GM19395 (cell line): ENCODE data around the gene CYTH2.
"Not testable (repeated sequence)": the region's sequence is repeated elsewhere in the genome, so short reads cannot be mapped to it uniquely, and the experiment has no call there.

Experiments used
- ATAC-seq: cut with Tn5 transposase; IDR thresholded peaks from one replicate; pipeline ENCODE4 v1.9.1; 2021; ENCODE audit warnings: mild to moderate bottlenecking, moderate library complexity; ENCODE audit not compliant: unreplicated experiment

The CYTH2 gene

DNA sequence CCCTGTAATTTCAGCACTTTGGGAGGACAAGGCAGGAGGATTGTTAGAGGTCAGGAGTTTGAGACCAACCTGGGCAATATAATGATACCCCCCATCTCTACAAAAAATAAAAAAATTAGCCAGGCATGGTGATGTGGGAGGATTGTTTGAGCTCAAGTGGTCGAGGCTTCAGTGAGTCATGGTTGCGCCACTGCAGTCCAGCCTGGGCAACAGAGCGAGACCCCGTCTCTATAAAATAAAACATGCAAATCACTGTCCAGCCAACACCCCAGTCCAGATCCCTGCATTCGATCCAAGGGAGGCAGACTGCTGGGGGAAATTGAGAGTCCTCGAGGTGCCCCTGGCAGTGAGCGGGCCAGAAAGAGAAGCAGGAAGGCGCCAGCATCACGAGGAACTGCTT, 7.0 kb downstream of the CYTH2 start:
- ATAC-seq: no peak

DNA sequence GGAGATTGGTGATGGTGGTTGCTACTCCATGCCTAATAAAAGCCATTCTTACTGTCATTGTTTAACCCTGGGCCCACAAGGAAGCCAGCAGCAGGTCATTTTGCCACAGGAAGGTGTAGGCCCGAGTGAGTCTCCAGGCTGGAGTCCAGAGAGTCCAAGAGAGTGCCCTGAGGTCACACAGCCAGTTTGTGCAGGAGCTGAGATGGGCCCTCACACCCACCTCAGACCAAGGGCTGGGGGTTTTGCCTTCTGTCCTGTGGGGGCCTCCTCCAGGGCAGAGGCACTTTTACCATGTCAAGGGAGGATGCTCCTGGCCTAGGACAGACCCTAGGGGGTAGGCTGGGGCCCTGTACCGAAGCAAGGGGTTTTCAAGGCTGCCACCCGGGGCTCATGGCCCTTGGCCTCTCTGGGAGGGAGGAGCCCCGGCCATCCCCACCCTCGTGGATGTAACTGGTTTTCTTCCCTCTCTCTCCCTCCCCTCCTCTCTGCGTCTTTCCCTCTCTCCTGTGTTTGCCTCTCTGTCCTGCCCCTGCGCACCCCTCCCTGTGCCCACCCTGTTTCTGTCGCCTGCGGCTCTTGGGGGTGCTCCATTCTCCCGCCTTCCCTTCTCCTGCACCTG, 8.0 kb downstream of the CYTH2 start:
- ATAC-seq: no peak

DNA sequence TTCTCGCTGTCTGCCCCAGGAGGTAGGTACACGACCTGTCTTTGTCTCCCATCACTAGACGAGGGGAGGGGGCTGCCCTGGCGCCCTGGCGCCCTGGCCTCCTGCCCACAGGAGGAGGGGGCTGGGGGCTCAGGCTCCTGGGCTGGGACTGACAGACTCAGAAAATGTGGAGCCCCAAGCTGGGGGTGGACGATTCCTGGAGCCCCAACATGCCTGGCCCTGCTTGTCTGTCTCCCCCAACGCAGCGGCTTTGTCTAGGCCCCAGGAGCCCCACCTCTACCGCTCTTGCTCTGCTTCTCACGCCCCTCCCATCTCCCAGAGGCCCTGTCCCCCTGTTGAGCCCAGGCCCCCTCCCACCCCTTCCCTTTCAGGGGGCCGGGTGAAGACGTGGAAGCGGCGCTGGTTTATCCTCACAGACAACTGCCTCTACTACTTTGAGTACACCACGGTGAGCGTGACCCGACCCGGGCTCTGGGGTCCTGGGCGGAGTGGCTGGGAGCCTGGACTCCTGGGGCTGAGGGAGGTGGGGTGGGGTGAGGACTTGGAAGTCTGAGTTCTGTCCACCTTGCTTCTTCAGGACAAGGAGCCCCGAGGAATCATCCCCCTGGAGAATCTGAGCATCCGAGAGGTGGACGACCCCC, 8.6 kb downstream of the CYTH2 start:
- ATAC-seq: no peak

DNA sequence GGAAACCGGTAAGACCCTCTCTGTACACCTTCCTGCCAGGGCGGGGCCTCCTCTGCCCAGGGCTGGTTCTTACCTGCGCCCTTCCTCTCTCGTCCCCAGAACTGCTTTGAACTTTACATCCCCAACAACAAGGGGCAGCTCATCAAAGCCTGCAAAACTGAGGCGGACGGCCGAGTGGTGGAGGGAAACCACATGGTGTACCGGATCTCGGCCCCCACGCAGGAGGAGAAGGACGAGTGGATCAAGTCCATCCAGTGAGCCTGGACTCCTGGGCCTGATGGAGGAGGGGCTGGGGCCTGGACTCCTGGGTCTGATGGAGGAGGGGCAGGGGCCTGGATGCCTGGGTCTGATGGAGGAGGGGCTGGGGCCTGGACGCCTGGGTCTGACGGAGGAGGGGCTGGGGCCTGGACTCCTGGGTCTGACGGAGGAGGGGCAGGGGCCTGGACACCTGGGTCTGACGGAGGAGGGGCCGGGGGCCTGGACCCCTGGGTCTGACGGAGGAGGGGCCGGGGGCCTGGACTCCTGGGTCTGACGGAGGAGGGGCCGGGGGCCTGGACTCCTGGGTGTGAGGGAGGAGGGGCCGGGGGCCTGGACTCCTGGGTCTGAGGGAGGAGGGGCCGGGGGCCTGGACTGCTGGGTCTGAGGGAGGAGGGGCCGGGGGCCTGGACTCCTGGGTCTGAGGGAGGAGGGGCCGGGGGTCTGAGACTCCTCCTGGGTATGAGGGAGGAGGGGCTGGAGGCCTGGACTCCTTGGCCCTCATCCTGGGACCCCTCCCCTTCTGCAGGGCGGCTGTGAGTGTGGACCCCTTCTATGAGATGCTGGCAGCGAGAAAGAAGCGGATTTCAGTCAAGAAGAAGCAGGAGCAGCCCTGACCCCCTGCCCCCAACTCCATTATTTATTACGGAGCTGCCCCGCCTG, 9.4 kb downstream of the CYTH2 start:
- no peak for ATAC-seq

DNA sequence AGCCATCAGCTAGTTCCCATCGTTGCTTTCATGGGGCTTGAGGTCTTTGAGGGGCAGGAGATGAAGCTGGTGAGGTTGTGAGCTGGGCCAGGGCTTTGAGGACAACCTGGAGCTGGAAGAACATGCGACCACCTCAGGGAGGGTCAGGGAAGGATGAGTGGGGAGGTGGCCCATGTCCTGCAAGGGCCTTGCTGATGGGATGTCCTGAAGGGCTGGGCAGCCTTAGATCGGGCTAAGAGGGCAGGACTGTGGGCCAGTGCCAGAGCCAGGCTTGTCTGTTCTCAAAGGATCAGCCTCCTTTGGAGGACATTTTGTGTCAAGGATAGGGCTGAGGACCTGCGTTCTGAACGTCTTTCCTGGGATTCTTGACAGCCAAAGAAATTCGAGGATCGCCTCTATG, 10.5 kb downstream of the CYTH2 start:
- ATAC-seq: no peak

DNA sequence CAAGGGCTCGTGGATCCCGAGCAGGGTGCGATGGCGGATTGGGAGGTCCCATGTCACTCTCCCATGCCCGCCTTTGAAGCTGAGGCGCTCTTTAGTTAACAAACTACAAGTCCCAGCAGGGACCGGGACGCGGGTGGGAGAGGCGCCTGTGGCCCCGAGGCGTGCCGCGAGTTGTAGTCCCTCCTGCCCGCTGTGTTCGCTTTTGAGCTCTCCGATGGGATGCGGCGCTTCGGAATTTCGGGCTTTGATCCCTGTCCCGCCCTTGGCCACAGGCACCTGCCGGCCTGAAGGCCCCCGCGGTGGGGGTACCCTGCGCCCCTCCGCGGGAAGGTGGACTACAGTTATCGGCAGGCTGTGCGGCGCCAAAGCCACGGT, 11.0 kb downstream of the CYTH2 start:
- ATAC-seq: no peak

DNA sequence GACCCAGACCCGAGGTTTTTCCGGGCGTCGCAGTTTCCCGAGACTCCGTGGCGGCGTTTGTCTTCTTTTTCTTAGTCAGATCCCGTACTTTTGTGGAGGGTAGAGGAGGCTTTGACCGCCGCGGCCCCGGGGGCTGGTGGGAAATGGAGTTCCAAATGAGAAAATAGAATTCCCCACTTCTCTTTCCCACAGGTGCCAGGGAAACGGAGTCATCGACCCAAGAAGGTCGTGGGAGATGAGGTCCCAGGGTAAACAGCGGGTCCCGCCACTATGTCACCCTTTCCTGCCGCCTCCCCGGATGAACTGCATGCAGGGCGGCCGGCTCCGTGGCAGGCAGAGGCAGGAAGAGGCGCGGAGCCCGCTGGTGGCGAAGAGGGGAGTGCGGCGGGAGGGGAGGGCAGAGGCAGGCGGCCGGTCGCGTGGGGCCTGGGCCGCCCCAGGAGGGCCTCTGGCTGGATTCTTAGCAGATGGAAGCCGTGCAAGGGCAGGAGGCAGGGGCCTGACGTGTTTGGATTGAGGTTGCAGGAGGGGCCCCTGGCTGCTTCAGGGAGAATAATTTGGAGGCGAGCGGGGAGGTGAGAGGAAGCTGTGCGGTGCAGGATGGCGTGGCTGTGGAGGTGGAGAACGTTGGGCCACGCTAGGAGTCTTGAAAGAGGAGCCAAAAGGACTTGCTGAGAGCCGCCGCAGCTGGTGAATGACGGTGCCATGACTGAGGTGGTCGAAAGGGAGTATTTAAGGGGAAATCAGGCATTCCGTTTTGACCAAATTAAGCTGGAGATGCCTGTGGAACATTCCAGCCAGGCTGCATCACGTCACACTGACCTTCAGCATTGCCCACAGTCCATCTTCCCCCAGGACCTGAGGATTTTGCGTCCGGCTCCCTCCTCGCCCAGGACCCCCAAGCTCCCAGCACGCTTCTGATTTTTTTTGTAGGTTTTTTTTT, 11.7 kb downstream of the CYTH2 start:
- no peak for ATAC-seq

DNA sequence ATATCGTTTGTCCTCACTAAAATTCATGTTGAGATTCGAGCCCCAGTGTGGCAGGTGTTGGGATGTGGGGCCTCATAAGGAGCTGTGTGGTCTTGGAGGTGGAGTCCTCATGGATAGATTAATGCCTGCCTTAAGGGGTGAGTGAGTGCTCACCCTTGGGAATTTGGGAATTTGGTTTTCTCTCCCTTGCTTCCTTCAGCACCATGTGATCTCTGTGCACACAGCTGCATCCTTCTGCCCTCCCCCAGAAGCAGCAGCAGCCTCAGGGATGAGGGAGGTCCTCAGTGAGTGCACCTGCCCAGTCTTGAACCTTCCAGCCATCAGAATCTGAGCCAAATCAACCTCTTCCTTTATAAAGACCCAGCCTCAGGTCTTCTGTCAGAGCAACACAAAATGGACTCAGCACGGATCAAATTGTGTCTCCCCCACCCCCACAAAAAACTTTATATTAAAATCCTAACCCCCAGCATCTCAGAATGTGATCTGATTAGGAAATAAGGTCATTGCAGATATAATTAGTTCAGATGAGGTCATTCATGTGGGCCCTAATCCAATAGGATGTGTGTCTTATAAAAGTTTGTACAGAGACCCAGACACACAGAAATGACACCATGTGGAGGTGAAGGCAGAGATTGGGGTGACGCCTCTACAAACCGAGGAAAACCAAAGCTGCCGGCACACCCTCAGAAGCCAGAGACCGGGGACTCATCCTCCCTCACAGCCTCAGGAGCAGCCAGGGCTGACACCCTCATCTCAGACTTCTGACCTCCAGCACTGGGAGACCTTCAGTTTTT, 12.9 kb downstream of the CYTH2 start:
- no peak for ATAC-seq

DNA sequence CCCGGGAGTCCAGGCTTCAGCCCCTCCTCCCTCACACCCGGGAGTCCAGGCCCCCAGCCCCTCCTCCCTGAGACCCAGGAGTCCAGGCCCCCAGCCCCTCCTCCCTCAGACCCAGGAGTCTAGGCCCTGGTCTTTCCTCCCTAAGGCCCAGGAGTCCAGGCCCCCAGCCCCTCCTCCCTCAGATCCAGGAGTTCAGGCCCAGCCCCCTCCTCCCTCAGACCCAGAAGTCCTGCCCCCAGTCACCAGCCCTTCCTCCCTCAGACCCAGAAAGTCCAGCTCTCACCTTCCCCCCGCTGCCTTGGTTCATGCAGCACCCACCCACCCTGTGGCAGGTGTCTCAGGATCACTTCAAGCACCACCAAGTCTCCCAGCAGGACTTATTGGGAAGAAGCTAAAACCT, 14.1 kb downstream of the CYTH2 start:
- ATAC-seq: no peak

DNA sequence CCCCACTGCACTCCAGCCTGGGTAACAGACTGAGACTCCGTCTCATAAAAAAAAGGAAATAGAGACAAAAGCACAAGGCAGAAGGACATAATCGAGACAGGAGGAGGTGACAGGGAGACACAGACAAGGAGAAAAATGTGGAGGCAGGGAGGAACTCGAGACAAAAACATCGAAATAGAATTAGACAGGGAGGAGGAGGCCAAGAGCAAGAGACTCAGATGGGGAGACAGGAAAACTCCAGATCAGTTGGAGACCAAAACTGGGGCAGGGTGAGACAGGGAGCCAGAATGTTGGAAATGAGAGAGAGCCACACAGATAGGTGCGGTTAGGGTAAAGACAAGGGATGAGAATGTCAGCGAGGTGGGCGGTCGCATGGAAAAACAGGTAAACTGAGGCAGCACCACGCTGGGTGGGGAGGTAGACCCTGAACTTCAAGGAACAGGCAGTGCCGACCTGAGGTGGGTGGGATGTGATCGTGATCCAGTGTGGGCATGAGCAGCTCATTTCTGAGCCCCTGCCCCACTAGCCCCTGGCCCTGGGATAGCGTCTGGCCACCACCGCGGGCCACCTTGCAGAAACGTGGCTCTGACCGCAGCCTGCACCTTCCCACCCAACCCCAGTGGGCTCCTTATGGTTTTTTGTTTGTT, 15.2 kb downstream of the CYTH2 start:
- ATAC-seq: no peak

DNA sequence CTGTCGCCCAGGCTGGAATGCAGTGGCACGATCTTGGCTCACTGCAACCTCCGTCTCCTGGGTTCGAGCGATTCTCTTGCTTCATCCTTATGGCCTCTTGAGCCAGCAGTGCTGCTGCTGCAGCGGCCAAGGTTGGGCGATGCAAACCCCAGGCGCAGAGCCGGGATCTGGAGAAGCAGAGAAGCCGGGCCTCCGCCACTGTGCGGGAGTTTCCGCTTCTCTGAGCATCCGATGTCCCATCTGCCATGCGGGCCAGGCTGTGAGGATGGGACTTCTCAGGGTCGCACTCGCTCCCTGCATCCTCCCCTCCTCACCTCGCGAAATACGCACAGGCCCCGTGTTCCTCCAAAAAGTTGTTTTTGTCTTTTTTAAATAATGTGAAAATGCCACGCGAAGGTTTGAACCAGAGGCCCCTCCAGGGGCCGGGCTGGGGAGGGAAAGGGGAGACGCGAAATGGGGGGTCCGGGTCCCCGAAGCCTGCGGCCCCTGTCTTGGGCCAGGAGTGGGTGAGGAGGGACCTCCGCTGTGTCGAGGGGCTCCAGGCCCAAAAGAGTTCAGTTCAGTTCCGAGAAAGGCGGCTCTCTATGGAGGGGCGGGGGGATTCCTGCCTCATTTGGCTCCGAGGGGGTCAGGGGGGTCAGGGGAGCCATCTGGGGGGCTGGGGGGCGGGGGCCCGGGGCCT, 15.9 kb downstream of the CYTH2 start:
- no peak for ATAC-seq

DNA sequence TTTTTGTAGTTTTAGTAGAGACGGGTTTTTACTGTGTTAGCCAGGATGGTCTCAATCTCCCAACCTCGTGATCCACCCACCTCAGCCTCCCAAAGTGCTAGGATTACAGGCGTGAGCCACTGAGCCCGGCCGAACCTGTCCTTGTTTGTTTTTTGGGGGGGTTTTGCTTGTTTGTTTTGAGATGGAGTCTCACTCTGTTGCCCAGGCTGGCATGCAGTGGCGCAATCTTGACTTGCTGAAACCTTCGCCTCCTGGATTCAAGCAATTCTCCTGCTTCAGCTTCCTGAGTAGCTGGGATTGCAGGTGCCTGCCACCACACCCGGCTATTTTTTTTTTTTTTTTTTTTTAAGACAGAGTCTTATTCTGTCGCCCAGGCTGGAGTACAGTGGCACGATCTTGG, 17.5 kb downstream of the CYTH2 start:
- ATAC-seq: not testable (repeated sequence)

DNA sequence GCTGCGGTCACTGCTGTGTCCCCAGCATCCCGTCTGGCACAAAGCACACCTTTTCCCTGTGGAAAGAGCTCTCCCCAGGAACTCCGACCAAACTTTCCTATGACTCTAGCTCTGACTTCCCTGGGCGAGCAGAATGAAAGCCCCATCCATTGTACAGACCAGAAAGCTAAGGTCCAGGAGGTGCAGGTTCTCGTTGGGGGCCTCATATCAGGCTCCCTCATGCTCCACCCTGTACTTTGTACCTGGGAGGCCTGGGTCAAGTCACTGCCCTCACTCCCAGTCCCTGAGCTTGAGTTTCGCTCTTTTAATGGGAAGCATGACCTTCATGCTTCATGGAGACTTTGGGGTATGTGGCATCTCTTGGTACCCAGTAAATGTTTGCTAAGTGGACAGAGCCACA, 18.4 kb downstream of the CYTH2 start:
- ATAC-seq: no peak

DNA sequence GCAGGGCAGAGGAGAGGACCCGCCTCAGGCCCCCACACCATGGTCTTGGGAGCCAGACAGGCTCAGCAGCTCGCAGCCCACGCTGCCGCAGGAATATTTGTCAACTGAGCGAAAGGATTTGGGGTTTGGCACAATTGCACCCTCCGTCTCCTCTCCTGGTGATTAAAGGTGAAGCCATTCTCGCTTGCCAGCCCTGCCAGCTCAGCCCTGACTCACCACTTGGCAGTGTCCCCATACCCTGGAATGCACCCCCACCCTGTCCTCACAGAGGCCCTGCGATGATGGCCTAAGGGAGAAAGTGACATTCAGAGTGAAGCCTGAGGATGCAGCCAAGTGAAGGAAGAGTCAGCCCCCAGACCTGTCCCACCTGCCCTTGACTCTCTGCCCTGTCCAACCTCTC, 18.8 kb downstream of the CYTH2 start:
- ATAC-seq: no peak

DNA sequence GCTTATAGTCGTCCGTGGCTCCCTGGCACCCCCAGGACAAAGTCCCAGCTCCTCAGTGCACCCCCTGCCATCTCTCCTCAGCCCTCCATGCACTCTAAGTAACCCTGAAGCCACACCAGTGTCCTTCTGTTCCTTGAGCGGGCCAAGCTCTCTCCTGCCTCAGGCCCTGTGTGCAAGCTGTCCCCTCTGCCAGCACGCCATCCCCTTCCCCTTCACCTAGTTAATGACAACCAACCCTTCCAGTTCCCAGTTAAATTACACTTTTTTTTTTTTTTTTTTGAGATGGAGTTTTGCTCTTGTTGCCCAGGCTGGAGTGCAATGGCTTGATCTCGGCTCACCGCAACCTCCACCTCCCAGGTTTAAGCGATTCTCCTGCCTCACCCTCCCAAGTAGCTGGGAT, 19.3 kb downstream of the CYTH2 start:
- not testable (repeated sequence) for ATAC-seq

DNA sequence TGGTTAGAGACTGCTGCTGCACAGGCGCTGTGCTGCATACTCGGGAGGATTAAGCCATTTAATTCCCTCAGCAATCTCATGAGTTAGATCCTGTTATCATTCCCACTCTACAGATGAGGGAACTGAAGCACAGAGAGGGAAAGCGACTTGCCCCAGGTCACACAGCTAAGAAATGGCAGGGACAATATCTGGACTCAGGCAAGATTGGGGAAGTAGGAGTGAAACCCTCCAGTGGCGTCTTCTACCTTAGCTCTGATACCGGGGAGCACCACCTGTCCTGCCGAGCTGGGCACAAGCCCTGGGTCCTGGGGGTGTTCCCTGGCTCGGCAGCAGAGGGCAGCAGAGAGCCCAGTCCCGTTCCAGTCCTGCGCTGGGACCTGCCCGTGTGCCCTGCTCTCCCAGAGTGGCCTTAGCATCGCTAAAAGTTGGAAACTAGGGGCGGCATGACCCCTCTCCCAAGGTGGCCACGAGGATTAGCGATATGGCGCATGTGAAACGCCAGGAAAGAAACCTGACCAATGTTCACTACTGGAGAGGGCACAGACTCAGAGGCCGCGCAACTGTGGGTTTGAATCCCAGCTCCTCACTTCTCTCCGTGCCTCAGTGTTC, 20.5 kb downstream of the CYTH2 start:
- no peak for ATAC-seq

DNA sequence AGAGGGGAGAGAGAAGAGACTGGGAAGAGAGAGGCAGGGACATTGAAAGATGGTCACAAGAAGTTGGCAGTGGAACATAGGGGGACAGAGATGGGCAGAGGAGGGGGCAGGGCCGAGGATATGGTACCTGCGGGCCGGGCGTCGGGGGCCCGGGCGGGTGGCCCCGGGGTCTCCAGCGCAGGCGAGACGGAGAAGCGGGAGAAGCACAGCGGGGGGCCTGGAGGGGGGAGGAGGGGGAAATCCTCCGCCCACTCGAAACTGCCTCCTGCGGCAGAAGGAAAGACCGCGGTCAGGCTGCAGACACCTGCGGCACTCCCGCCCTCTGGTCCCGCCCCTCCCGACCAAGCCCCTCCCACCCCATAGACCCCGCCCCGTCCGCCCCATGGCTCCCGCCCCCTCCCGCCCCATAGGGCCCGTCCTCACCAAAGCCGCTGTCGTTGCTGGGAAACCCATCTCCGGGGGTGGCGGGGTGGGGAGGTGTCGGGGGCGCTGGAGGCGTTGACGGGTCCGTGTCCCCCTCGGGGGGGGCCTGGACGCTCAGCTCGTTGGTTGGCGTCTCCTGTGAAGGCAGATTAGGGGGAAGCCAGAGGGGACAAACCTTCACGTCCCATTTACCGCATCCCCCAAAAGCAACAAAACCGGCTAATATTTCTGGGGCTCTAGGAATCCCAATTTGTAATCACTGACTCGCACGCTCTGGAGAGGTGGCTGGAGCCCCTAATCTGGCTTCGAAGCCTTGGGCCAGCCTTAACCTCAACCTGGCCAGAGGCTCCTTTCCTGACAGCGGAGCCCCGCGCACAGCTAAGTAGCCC, 22.0 kb downstream of the CYTH2 start:
- ATAC-seq: no peak

DNA sequence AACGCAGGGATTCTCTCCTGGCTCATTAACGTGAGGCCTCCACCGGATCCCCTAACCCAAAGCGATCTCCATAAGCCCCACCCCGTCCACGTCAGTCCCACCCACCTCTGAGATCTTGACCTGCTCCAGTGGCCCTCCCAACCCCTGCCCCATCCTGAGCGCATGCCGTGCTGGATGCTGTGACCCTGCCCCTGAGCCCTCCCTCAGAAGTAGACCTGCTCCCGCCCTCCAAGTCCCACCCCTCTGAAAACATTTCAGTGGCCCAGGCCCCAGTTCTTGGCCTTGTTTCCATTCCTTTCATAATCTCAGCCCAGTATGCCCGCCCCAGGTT, 22.6 kb downstream of the CYTH2 start:
- no peak for ATAC-seq
